ENCODE measurements around the gene INF2. TPM values are rescaled to one million over a fixed set of nuclear protein-coding genes. Genes with fewer than 3 reads are reported as not detected.

Gene INF2
- total and polyA plus RNA-seq, 9 of the 15 experiments (the other 6 are each of a cell fraction or from before 2014, with no cell fraction given), result 0.56 to 31.3 (median 7.8) TPM

DNA sequence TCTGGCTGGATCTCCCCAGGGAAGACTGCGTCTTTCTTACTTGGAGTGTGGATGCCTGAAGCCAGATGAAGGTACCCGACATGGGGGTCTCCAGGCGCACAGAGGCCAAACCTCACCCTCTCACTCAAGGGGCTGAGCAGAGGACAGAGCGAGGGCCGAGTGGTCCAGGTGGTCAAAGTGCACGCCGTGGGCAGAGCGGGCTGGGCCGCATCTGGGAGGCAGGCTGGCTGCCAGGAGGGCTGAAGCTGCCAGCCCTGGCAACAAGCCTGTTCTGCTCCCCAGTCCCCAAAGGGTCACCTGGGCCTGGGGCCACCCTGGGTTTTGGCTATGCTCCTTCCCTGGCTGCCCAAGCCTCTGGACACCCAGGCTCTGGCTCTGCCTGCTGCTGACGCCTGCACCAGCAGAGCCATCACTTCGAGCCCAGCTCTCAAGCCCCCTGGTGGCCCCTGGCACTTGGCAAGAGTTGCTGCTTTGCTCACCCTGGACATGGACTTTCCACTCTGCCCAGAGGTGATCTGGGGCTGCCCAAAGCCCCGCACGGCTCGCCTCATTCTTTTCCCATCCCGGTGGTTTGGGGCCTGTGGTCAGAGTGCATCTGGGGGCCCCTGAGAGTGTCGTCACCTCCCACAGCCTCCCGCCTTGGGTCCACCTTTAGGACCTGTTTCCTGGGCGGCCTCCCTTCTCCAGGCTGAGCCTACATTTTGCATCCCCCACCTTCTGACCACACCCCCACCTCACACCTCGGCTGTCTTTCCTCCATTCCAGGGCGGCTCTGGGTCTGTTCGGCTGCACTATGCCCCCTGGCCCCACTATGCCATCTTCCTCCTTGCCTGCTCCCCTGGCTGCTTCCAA, 37.4 kb downstream of the INF2 start:
- H3K9ac ChIP-seq (ENCODE audit: insufficient read depth in 1 of 2, low read depth in 2 of 2, low read length in 2 of 2), result peak overlapping the region in 1 of 2 experiments; percentile 17; a peak in 2 of 4 replicates
- H3K4me1 ChIP-seq (replicated peaks in 1 of 2; ENCODE audit: control insufficient read depth in 2 of 2, insufficient read depth in 2 of 2, low read length in 2 of 2), result peaks cover 16 to 89% of the 10 kb centered on the region in 2 experiments
- no peak overlapping the region for H2AFZ ChIP-seq (ENCODE audit: low read depth, low read length)
- no peaks in the 10 kb centered on the region; the same call in 1 of the 2 replicates for H4K20me1 ChIP-seq (replicated peaks; ENCODE audit: control insufficient read depth, insufficient read depth, low read length)
- H3K36me3 ChIP-seq (ENCODE audit: control insufficient read depth, insufficient read depth, low read length), result no peaks in the 10 kb centered on the region
- in situ Hi-C loops (cut with MboI) (no loop called here), intact Hi-C loops (cut with micrococcal nuclease) (no loop called here)
- H3K79me2 ChIP-seq (ENCODE audit: control insufficient read depth, insufficient read depth, low read length), result peaks cover 16% of the 10 kb centered on the region
- TF ChIP-seq MIER1 (IDR thresholded peaks at IDR 0.05; ENCODE audit: low read depth), result no peak
- TF ChIP-seq, protein P1, sequence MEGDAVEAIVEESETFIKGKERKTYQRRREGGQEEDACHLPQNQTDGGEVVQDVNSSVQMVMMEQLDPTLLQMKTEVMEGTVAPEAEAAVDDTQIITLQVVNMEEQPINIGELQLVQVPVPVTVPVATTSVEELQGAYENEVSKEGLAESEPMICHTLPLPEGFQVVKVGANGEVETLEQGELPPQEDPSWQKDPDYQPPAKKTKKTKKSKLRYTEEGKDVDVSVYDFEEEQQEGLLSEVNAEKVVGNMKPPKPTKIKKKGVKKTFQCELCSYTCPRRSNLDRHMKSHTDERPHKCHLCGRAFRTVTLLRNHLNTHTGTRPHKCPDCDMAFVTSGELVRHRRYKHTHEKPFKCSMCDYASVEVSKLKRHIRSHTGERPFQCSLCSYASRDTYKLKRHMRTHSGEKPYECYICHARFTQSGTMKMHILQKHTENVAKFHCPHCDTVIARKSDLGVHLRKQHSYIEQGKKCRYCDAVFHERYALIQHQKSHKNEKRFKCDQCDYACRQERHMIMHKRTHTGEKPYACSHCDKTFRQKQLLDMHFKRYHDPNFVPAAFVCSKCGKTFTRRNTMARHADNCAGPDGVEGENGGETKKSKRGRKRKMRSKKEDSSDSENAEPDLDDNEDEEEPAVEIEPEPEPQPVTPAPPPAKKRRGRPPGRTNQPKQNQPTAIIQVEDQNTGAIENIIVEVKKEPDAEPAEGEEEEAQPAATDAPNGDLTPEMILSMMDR (IDR thresholded peaks at IDR 0.05 in 2 of 3, conservative IDR thresholded peaks at IDR 0.05 in 1 of 3; ENCODE audit: insufficient read depth in 2 of 3, low read depth in 1 of 3, low read length in 3 of 3), result 0 out of 6 replicates have a peak, but pooled peaks of 1 of the 3 experiments have one; percentile 7
- TF ChIP-seq POLR2G (IDR thresholded peaks at IDR 0.05; ENCODE audit: low read depth, low read length), result 0 out of 2 replicates have a peak, but pooled peaks have one; percentile 14
- POLR2A ChIA-PET, result interaction anchor here (1.0 kb wide), 1 partner anchor 26 kb away, joined by 3 read pairs; the partner anchor contains the start of gene SIVA1
- ATAC-seq (no peak), DNase-seq (ENCODE audit: extremely low read depth in 1 of 4, low spot score in 3 of 4) (no peak), FAIRE-seq (no peak)
- H3K9me1 ChIP-seq (ENCODE audit: control insufficient read depth, insufficient read depth, low read length), result peaks cover 4% of the 10 kb centered on the region
- no peaks in the 10 kb centered on the region for H3K27me3 ChIP-seq (ENCODE audit: control insufficient read depth in 2 of 2, insufficient read depth in 2 of 2, low read length in 2 of 2)
- CTCF ChIA-PET (ENCODE audit: low intra/inter-chr PET ratio), result no interaction called here
- H3K4me2 ChIP-seq (ENCODE audit: insufficient read depth, low read length), result no peak overlapping the region
- BruUV-seq (replicated peaks), result no TSS peak
- no peaks in the 10 kb centered on the region for H3K9me3 ChIP-seq (replicated peaks; ENCODE audit: control insufficient read depth, insufficient read depth, low read depth, low read length)
- H3K4me3 ChIP-seq, result no peak overlapping the region
- no peak overlapping the region for H3K27ac ChIP-seq (ENCODE audit: extremely low read depth, low read depth, low read length)
- WGBS (ENCODE audit: insufficient coverage, low coverage, missing lambda C conversion rate), result 79% methylated on average over 12 of the region's 21 CpGs

Data from K562 (cell line).